ENCODE results near the gene SUN5. TPM values are rescaled to one million over a fixed set of nuclear protein-coding genes. Genes with fewer than 3 reads are reported as not detected.
"Not testable (repeated sequence)": the region's sequence is repeated elsewhere in the genome, so short reads cannot be mapped to it uniquely, and the experiment has no call there.

Gene SUN5
- total and polyA plus RNA-seq, 8 donors, result not detected

DNA sequence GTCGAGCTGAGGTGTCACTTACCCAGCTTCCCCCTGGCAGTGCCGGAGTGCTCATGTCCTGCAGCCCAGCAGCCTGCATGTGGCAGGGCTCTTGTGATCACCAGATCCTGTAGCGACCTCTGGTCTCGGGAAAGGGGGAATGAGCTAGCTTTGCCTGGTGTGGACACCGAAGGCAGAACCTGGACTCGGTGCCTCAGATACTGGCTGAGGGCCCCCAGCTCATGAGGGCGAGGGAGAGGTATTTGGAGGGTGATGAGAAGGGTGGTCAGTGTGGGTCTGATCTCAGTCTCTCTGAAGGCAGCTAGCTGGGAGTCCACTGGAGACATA is 26.3 kb downstream of the SUN5 start:
- Histone ChIP-seq H3K27me3 (no peaks in the 10 kb centered on the region), H3K4me3 (no peak overlapping the region), H3K36me3 (no peaks in the 10 kb centered on the region), H3K9me3 (no peaks in the 10 kb centered on the region), H3K27ac (no peak overlapping the region), H3K4me1 (no peaks in the 10 kb centered on the region)
- TF ChIP-seq, protein P1, sequence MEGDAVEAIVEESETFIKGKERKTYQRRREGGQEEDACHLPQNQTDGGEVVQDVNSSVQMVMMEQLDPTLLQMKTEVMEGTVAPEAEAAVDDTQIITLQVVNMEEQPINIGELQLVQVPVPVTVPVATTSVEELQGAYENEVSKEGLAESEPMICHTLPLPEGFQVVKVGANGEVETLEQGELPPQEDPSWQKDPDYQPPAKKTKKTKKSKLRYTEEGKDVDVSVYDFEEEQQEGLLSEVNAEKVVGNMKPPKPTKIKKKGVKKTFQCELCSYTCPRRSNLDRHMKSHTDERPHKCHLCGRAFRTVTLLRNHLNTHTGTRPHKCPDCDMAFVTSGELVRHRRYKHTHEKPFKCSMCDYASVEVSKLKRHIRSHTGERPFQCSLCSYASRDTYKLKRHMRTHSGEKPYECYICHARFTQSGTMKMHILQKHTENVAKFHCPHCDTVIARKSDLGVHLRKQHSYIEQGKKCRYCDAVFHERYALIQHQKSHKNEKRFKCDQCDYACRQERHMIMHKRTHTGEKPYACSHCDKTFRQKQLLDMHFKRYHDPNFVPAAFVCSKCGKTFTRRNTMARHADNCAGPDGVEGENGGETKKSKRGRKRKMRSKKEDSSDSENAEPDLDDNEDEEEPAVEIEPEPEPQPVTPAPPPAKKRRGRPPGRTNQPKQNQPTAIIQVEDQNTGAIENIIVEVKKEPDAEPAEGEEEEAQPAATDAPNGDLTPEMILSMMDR (IDR thresholded peaks at IDR 0.05), result no peak
- intact Hi-C loops (cut with DNase I), result no loop called here
- ATAC-seq, result no peak
- DNase-seq, result no peak

DNA sequence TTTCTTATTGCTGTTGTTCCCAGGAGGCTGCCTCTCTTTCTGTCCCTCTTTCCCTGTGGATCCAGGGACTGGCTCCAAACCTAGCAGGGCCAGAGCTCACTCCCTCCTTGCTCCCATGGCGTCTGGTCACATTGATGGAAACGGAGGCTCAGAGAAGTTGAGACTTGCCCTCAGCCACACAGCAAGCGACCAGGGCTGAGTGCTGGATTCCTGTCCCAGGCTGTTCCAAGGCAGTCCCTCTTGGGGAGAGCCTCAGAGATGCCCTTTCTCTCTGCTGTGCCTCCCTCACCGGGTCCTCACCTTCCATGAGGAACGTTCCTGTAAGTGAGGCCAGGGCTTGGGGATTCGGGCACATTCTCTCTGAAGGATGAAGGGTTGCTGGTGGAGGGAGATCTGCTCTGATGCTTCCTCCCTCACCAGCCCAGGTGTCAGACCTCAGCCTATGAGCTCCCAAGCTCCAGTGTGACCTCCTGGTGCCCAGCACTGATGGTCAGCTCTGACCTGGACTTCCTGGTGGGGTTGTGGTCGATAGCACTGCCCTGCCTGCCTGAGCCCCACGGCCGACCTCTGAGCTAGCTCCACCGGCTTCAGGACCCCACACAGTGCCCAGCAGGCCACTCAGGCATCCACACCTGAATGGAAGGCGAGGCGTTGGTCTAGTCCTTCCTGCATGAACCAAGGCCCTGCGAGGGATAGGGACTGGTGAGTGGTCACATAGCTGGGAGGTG is 26.8 kb downstream of the SUN5 start:
- no peaks in the 10 kb centered on the region for H3K36me3 ChIP-seq
- H3K4me1 ChIP-seq, result peaks cover 0 to 4% of the 10 kb centered on the region in 2 donors
- intact Hi-C loops (cut with DNase I), result no loop called here
- H3K9me3 ChIP-seq, result no peaks in the 10 kb centered on the region
- no peak overlapping the region for H3K27ac ChIP-seq
- DNase-seq (no peak), ATAC-seq (no peak)
- TF ChIP-seq, protein P1 (IDR thresholded peaks at IDR 0.05), result no peak
- H3K4me3 ChIP-seq, result no peak overlapping the region
- no peaks in the 10 kb centered on the region for H3K27me3 ChIP-seq

DNA sequence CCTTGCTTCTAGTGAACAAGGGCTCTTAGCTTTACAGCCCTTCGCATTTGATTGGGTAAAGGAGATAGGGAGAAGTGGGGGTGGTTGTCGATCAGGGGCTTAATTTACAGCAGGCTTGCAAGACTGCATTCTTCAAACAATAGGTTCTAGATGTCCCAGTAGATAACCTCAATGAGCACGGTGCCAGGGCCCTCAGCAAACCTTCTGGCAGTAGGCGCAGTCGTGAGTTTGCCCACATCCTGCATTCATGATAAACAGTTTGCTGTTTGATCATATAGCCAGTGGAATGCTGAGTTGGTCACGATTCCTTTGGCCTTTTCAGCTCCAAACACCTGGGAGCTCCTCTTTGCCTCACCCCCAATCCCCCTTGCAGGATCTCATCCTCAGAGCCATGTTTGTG is 27.5 kb downstream of the SUN5 start:
- DNase-seq (no peak), ATAC-seq (no peak)
- Histone ChIP-seq H3K9me3 (no peaks in the 10 kb centered on the region), H3K4me3 (no peak overlapping the region), H3K27ac (no peak overlapping the region), H3K36me3 (no peaks in the 10 kb centered on the region), H3K27me3 (no peaks in the 10 kb centered on the region), H3K4me1 (peaks cover 0 to 8% of the 10 kb centered on the region in 2 donors)
- TF ChIP-seq, protein P1 (IDR thresholded peaks at IDR 0.05), result no peak
- intact Hi-C loops (cut with DNase I), result no loop called here

DNA sequence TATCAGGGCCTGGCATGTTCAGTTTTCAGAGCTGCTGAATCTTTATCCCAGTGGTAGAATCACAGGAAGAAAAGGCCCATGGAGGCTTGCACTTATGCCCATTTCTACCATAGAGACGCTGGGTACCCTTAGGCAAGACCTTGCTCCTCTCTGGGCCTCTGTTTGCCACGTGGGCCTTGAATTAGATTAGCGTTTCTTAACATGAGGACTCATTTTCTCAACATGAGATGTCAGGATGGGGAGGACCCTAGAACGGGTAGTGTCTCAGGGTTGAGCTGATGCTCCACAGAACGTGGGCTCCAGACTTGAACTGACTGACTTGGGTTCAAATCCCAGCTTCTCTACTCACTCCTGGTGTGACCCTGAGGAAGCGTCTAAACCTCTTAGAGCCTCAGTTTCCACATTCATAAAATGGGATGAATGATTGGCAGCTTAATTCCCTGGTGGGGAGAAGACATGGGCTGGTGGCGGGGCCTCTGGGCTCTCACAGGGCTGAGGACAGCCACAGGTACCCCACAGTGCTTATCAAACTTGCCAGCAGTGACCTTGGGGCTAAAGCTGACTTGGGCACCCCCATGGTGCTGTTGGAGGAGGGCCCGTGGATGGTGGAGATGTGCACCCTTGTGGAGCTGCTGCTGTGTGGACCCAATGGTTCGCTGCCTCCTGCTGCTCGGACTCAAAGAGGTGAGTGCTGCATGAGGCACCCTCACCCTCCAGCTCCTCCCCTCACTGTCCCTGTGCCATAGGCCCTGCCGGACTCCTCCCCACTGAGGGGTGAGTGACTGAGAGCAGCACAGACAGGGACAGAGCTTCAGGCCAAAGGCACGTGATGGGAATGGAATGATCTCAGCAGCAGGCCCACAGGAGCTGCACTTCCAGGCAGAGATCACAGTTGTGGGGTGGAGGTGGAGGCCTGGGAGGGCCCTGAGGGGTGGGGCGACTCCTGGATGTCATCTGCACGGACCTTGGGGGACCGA is 28.2 kb downstream of the SUN5 start:
- Histone ChIP-seq H3K4me1 (peaks cover 0 to 8% of the 10 kb centered on the region in 2 donors), H3K9me3 (no peaks in the 10 kb centered on the region), H3K4me3 (no peak overlapping the region), H3K27me3 (no peaks in the 10 kb centered on the region), H3K27ac (no peak overlapping the region), H3K36me3 (no peaks in the 10 kb centered on the region)
- no peak for DNase-seq
- intact Hi-C loops (cut with DNase I), result no loop called here
- TF ChIP-seq, protein P1 (IDR thresholded peaks at IDR 0.05), result no peak
- no peak for ATAC-seq

DNA sequence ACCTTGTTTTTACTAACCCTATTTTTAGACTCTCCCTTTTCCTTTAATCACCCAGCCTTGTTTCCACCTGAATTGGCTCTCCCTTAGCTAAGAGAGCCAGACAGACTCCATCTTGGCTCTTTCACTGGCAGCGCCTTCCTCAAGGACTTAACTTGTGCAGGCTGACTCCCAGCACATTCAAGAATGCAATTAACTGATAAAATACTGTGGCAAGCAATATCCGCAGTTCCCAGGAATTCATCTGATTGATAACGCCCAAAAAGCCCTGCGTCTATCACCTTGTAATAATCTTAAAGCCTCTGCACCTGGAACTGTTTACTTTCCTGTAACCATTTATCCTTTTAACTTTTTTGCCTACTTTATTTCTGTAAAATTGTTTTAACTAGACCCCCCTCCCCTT is 29.1 kb downstream of the SUN5 start:
- H3K4me1 ChIP-seq; ATAC-seq; DNase-seq; H3K27me3 ChIP-seq; H3K27ac ChIP-seq; H3K9me3 ChIP-seq; H3K36me3 ChIP-seq; H3K4me3 ChIP-seq; intact Hi-C loops (cut with DNase I): not testable (repeated sequence)

DNA sequence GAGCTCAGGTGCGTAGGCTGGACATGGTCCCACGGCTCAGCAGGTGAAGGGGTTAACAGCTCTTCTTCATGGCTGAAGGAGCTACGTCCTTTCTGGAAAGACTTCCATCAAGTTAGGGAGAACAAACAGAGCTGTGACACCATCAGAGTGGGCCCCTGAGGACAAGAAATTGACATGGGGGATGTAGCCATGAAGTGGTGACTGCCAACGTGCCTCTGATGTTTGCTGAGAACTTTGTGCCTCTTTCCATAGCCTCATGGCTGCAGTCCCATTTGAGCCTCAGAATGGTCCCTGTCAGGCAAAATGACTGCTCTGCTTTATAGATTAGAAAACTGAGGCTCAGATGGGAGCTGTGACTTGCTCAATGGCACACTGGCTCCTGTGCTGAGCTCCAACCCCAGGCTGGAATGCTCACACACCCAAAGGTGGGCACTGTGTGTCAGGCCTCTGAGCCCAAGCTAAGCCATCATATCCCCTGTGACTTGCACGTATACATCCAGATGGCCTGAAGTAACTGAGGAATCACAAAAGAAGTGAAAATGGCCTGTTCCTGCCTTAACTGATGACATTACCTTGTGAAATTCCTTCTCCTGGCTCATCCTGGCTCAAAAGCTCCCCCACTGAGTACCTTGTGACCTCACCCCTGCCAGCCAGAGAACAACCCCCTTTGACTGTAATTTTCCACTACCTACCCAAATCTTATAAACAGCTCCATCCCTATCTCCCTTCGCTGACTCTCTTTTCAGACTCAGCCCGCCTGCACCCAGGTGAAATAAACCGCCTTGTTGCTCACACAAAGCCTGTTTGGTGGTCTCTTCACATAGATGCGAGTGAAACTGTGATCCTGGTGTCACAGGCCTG is 29.8 kb downstream of the SUN5 start:
- intact Hi-C loops (cut with DNase I), result not testable (repeated sequence)

More for the DNA sequence above, 29.8 kb downstream of the SUN5 start:
- ATAC-seq, H3K9me3 ChIP-seq, H3K27me3 ChIP-seq, H3K27ac ChIP-seq, H3K36me3 ChIP-seq, H3K4me1 ChIP-seq, H3K4me3 ChIP-seq, DNase-seq: not testable (repeated sequence)

Measured in left lung (tissue), 10 donors.